IMR-90 (cell line): ENCODE results near the gene MAP3K3.

Source experiments
- CEBPB ChIP-seq: IDR thresholded peaks from 2 replicates; pipeline ENCODE4 v1.6.1; 2012; ENCODE audit warnings: low read depth, low read length, improper control_type of control experiment
- FOS ChIP-seq: fragments of 150-350 bp; IDR thresholded peaks from 2 replicates; pipeline ENCODE4 v1.6.1; 2016; ENCODE audit warnings: low read depth, low read length
- MAFK ChIP-seq: IDR thresholded peaks from 2 replicates; pipeline ENCODE4 v1.6.1; 2012; ENCODE audit warnings: low read depth, low read length, improper control_type of control experiment
- POLR2A ChIP-seq: IDR thresholded peaks from 2 replicates; pipeline ENCODE4 v1.6.1; 2012; ENCODE audit warnings: mild to moderate bottlenecking, low read depth, low read length
- RCOR1 ChIP-seq: IDR thresholded peaks from 2 replicates; pipeline ENCODE4 v1.6.1; 2012; ENCODE audit warnings: mild to moderate bottlenecking, low read length, improper control_type of control experiment; ENCODE audit not compliant: insufficient replicate concordance
- RFX5 ChIP-seq: IDR thresholded peaks from 2 replicates; pipeline ENCODE4 v1.8.0; 2012; ENCODE audit warnings: low read depth, mild to moderate bottlenecking, low read length, moderate library complexity
- SMC3 ChIP-seq: fragments of 150-350 bp; IDR thresholded peaks from 2 replicates; pipeline ENCODE4 v1.6.1; 2016; ENCODE audit warnings: low read depth, mild to moderate bottlenecking, antibody characterized with exemption, low read length, moderate library complexity
- TF ChIP-seq, protein P1 (sequence below): conservative IDR thresholded peaks from 2 replicates; pipeline ENCODE4 v1.5.1; 2012; ENCODE audit warnings: mild to moderate bottlenecking, low read depth, low read length, improper control_type of control experiment
- TF ChIP-seq, protein P2 (sequence below): fragments of 150-350 bp; IDR thresholded peaks from 2 replicates; pipeline ENCODE4 v1.6.1; 2016; ENCODE audit warnings: low read depth, mild to moderate bottlenecking, low read length, moderate library complexity, borderline replicate concordance
- TF ChIP-seq, protein P3 (sequence below): fragments of 150-350 bp; IDR thresholded peaks from 2 replicates; pipeline ENCODE4 v1.6.1; 2017; ENCODE audit warnings: mild to moderate bottlenecking, antibody characterized with exemption, low read length, low read depth

DNA sequence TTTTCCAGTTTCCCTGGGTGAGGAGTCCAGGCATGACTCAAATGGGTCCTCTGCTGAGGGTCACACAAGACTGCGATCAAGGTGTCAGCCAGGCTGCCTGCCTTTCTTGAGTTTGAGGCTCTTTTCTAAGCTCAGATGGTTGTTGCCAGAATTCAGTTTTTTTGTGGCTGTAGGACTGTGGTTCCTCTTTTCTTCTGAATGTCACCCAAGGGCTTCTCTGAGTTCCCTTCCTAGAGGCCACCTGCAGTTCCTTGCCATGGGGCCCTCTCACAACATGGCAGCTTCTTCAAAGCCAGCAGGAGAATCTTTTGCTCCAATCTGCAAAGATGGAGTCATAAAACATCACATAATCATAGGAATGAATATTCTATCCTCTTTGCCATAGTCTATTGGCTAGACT lies 60.2 kb downstream of the MAP3K3 start:
- no peak for TF ChIP-seq MAFK
- TF ChIP-seq RCOR1, result no peak
- TF ChIP-seq, protein P1, sequence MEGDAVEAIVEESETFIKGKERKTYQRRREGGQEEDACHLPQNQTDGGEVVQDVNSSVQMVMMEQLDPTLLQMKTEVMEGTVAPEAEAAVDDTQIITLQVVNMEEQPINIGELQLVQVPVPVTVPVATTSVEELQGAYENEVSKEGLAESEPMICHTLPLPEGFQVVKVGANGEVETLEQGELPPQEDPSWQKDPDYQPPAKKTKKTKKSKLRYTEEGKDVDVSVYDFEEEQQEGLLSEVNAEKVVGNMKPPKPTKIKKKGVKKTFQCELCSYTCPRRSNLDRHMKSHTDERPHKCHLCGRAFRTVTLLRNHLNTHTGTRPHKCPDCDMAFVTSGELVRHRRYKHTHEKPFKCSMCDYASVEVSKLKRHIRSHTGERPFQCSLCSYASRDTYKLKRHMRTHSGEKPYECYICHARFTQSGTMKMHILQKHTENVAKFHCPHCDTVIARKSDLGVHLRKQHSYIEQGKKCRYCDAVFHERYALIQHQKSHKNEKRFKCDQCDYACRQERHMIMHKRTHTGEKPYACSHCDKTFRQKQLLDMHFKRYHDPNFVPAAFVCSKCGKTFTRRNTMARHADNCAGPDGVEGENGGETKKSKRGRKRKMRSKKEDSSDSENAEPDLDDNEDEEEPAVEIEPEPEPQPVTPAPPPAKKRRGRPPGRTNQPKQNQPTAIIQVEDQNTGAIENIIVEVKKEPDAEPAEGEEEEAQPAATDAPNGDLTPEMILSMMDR, result no peak
- TF ChIP-seq POLR2A, result no peak
- TF ChIP-seq, protein P2, sequence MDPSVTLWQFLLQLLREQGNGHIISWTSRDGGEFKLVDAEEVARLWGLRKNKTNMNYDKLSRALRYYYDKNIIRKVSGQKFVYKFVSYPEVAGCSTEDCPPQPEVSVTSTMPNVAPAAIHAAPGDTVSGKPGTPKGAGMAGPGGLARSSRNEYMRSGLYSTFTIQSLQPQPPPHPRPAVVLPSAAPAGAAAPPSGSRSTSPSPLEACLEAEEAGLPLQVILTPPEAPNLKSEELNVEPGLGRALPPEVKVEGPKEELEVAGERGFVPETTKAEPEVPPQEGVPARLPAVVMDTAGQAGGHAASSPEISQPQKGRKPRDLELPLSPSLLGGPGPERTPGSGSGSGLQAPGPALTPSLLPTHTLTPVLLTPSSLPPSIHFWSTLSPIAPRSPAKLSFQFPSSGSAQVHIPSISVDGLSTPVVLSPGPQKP, result no peak
- no peak for TF ChIP-seq CEBPB
- TF ChIP-seq SMC3, result no peak
- no peak for TF ChIP-seq RFX5
- no peak for TF ChIP-seq FOS
- TF ChIP-seq, protein P3, sequence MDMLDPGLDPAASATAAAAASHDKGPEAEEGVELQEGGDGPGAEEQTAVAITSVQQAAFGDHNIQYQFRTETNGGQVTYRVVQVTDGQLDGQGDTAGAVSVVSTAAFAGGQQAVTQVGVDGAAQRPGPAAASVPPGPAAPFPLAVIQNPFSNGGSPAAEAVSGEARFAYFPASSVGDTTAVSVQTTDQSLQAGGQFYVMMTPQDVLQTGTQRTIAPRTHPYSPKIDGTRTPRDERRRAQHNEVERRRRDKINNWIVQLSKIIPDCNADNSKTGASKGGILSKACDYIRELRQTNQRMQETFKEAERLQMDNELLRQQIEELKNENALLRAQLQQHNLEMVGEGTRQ, result no peak
